Liver (tissue), 3 donors: ENCODE results near the gene NHSL2.

Source experiments
- FOXA1 ChIP-seq: IDR thresholded peaks from 2 replicates; pipeline ENCODE4 v1.6.1; 2016; ENCODE audit warnings: antibody characterized with exemption
- GABPA ChIP-seq, 2 donors: IDR thresholded peaks in 1 of 2; conservative IDR thresholded peaks in 1 of 2; 2 replicates each; pipeline ENCODE4 v1.6.1; 2016; ENCODE audit warnings: antibody characterized with exemption in 2 of 2, mild to moderate bottlenecking in 1 of 2, moderate library complexity in 1 of 2
- JUND ChIP-seq, 2 donors: IDR thresholded peaks; 2 replicates each; pipeline ENCODE4 v1.6.1; 2016; ENCODE audit warnings: antibody characterized with exemption in 2 of 2
- RAD21 ChIP-seq, 2 donors: IDR thresholded peaks; 2 replicates each; pipeline ENCODE4 v1.6.1; 2016; ENCODE audit warnings: antibody characterized with exemption in 2 of 2, mild to moderate bottlenecking in 2 of 2
- RXRA ChIP-seq, 2 donors: IDR thresholded peaks; 2 replicates each; pipeline ENCODE4 v1.6.1; 2017 to 2018; ENCODE audit warnings: antibody characterized with exemption in 2 of 2, mild to moderate bottlenecking in 1 of 2
- TAF1 ChIP-seq: conservative IDR thresholded peaks from 2 replicates; pipeline ENCODE4 v1.6.1; 2016; ENCODE audit warnings: antibody characterized with exemption, mild to moderate bottlenecking
- TF ChIP-seq, protein P1 (sequence below): fragments of 150-350 bp; IDR thresholded peaks from 2 replicates; pipeline ENCODE4 v1.5.1; 2017; ENCODE audit warnings: improper control_type of control experiment, low read depth, low read length; ENCODE audit not compliant: missing input control
- TF ChIP-seq, protein P2 (sequence below): IDR thresholded peaks from 2 replicates; pipeline ENCODE4 v1.6.1; 2016; ENCODE audit warnings: antibody characterized with exemption, mild to moderate bottlenecking
- TF ChIP-seq, protein P3 (sequence below): IDR thresholded peaks from 2 replicates; pipeline ENCODE4 v1.6.1; 2016; ENCODE audit warnings: antibody characterized with exemption
- donor health status: healthy.
- donor health status: healthy.

DNA sequence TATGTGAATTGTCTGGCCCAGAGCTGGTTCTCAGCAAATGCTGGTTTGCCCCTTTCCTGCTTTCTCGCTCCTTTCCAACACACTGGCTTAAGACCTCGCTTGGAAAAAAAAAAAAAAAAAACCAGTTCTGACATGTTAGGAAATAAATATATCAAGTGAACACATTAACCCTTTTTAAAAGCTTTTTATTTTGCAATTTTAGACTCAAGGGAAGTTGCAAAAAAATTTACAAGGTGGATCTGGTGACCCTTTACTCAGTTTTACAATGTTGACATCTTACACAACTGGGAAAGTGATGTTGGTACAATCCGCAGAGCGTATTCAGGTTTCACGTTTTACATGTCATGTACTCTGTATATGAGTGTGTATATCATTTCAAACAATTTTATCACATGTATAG is 121.0 kb downstream of the NHSL2 start:
- TF ChIP-seq, protein P1, sequence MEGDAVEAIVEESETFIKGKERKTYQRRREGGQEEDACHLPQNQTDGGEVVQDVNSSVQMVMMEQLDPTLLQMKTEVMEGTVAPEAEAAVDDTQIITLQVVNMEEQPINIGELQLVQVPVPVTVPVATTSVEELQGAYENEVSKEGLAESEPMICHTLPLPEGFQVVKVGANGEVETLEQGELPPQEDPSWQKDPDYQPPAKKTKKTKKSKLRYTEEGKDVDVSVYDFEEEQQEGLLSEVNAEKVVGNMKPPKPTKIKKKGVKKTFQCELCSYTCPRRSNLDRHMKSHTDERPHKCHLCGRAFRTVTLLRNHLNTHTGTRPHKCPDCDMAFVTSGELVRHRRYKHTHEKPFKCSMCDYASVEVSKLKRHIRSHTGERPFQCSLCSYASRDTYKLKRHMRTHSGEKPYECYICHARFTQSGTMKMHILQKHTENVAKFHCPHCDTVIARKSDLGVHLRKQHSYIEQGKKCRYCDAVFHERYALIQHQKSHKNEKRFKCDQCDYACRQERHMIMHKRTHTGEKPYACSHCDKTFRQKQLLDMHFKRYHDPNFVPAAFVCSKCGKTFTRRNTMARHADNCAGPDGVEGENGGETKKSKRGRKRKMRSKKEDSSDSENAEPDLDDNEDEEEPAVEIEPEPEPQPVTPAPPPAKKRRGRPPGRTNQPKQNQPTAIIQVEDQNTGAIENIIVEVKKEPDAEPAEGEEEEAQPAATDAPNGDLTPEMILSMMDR: no peak
- TF ChIP-seq RAD21 (IDR thresholded peaks at IDR 0.05) (no peak), JUND (IDR thresholded peaks at IDR 0.05) (no peak), RXRA (IDR thresholded peaks at IDR 0.05) (no peak), GABPA (IDR thresholded peaks at IDR 0.05 in 1 of 2, conservative IDR thresholded peaks at IDR 0.05 in 1 of 2) (no peak), TAF1 (no peak), FOXA1 (no peak)
- TF ChIP-seq, protein P2, sequence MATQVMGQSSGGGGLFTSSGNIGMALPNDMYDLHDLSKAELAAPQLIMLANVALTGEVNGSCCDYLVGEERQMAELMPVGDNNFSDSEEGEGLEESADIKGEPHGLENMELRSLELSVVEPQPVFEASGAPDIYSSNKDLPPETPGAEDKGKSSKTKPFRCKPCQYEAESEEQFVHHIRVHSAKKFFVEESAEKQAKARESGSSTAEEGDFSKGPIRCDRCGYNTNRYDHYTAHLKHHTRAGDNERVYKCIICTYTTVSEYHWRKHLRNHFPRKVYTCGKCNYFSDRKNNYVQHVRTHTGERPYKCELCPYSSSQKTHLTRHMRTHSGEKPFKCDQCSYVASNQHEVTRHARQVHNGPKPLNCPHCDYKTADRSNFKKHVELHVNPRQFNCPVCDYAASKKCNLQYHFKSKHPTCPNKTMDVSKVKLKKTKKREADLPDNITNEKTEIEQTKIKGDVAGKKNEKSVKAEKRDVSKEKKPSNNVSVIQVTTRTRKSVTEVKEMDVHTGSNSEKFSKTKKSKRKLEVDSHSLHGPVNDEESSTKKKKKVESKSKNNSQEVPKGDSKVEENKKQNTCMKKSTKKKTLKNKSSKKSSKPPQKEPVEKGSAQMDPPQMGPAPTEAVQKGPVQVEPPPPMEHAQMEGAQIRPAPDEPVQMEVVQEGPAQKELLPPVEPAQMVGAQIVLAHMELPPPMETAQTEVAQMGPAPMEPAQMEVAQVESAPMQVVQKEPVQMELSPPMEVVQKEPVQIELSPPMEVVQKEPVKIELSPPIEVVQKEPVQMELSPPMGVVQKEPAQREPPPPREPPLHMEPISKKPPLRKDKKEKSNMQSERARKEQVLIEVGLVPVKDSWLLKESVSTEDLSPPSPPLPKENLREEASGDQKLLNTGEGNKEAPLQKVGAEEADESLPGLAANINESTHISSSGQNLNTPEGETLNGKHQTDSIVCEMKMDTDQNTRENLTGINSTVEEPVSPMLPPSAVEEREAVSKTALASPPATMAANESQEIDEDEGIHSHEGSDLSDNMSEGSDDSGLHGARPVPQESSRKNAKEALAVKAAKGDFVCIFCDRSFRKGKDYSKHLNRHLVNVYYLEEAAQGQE: no peak
- TF ChIP-seq, protein P3, sequence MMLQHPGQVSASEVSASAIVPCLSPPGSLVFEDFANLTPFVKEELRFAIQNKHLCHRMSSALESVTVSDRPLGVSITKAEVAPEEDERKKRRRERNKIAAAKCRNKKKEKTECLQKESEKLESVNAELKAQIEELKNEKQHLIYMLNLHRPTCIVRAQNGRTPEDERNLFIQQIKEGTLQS: no peak
